H1 (cell line): ENCODE data around the gene CDH26.
A peak's percentile ranks its signal among the peaks of the same experiment; 100 is the strongest.

Experiments used
- BACH1 ChIP-seq: IDR thresholded peaks from 2 replicates; pipeline ENCODE4 v1.6.1; 2012; ENCODE audit warnings: low read length, improper control_type of control experiment
- GTF2F1 ChIP-seq: IDR thresholded peaks from 2 replicates; pipeline ENCODE4 v1.6.1; 2012; ENCODE audit warnings: low read depth, low read length, improper control_type of control experiment, borderline replicate concordance
- JUND ChIP-seq: IDR thresholded peaks from 2 replicates; pipeline ENCODE4 v1.6.1; 2011; ENCODE audit warnings: mild to moderate bottlenecking, improper control_type of control experiment, low read length
- NRF1 ChIP-seq: IDR thresholded peaks from 2 replicates; pipeline ENCODE4 v1.6.1; 2011; ENCODE audit warnings: mild to moderate bottlenecking, low read depth, low read length, improper control_type of control experiment
- TF ChIP-seq, protein P1 (sequence below), 3 experiments: IDR thresholded peaks; 1 replicate in 2 of 3; 2 replicates in 1 of 3; pipeline versions ENCODE4 v1.5.1 to v1.6.1; 2011; ENCODE audit warnings: low read length in 3 of 3, mild to moderate bottlenecking in 3 of 3, inconsistent platforms in 2 of 3, low read depth in 1 of 3, moderate library complexity in 1 of 3; ENCODE audit not compliant: insufficient read depth in 1 of 3; ENCODE audit errors: control extremely low read depth in 1 of 3

DNA sequence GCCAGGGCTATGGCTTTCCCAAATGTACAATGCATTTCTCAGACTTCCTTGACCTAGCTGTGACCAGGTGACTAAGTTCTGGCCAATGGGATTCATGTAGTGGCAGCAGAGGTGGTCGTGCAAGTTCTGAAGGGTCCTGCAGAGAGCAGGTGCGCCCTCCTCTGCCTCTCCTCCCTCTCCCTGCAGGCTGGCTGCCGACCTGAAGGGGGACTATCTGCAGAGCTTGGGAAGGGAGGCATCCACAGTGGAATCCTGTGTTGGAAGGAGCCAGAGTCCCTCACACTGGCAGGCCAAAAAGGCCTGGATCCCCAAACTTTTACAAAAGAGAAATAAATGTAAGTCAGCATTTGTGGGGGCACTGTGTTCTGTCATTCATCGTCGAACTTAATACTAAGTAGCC is 66.6 kb downstream of the CDH26 start:
- TF ChIP-seq JUND (no peak), BACH1 (no peak), NRF1 (no peak), GTF2F1 (no peak)
- TF ChIP-seq, protein P1, sequence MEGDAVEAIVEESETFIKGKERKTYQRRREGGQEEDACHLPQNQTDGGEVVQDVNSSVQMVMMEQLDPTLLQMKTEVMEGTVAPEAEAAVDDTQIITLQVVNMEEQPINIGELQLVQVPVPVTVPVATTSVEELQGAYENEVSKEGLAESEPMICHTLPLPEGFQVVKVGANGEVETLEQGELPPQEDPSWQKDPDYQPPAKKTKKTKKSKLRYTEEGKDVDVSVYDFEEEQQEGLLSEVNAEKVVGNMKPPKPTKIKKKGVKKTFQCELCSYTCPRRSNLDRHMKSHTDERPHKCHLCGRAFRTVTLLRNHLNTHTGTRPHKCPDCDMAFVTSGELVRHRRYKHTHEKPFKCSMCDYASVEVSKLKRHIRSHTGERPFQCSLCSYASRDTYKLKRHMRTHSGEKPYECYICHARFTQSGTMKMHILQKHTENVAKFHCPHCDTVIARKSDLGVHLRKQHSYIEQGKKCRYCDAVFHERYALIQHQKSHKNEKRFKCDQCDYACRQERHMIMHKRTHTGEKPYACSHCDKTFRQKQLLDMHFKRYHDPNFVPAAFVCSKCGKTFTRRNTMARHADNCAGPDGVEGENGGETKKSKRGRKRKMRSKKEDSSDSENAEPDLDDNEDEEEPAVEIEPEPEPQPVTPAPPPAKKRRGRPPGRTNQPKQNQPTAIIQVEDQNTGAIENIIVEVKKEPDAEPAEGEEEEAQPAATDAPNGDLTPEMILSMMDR (IDR thresholded peaks at IDR 0.05; ENCODE audit: control extremely low read depth in 1 of 3, insufficient read depth in 1 of 3, low read depth in 1 of 3, low read length in 3 of 3): peak; percentile 49 to 61 (median 56); a peak in 3 of 4 replicates
